Kidney (tissue), 14 donors: ENCODE measurements around the gene ALPL. TPM values are rescaled to one million over a fixed set of nuclear protein-coding genes. Genes with fewer than 3 reads are reported as not detected.

Experiments used
- DNase-seq, 5 donors: peaks; one replicate each; pipeline ENCODE4 v3.0.0-alpha.2; 2013 to 2020
- FAIRE-seq: peaks from 2 replicates; lab custom pipeline; 2012; peaks lifted over from hg19 to GRCh38; lab: Jason Lieb, UNC
- H3K27ac ChIP-seq, 2 donors: one replicate each; pipeline ENCODE4 v1.7.0; 2013; ENCODE audit warnings: low read depth in 2 of 2, low read length in 2 of 2, inconsistent platforms in 1 of 2
- H3K27me3 ChIP-seq: one replicate; pipeline ENCODE4 v1.7.1; 2013; ENCODE audit warnings: low read length, inconsistent platforms; ENCODE audit not compliant: control insufficient read depth, insufficient read depth
- H3K36me3 ChIP-seq, 3 donors: one replicate each; pipeline versions ENCODE4 v1.7.0 to v1.7.1; 2013; ENCODE audit warnings: low read length in 3 of 3, control low read depth in 1 of 3, inconsistent platforms in 1 of 3; ENCODE audit not compliant: insufficient read depth in 3 of 3, control insufficient read depth in 2 of 3
- H3K4me1 ChIP-seq, 3 donors: one replicate each; pipeline versions ENCODE4 v1.7.0 to v1.7.1; 2013; ENCODE audit warnings: low read length in 3 of 3, inconsistent platforms in 1 of 3, low read depth in 1 of 3; ENCODE audit not compliant: control insufficient read depth in 2 of 3, insufficient read depth in 2 of 3
- H3K4me3 ChIP-seq, 3 donors: one replicate each; pipeline versions ENCODE4 v1.7.0 to v1.8.1; 2013; ENCODE audit warnings: low read length in 3 of 3, control low read depth in 1 of 3, inconsistent platforms in 1 of 3
- H3K9ac ChIP-seq, 3 donors: one replicate each; pipeline versions ENCODE4 v1.7.0 to v1.7.1; 2013; ENCODE audit warnings: low read length in 3 of 3, control low read depth in 1 of 3, inconsistent platforms in 1 of 3
- H3K9me3 ChIP-seq, 3 donors: one replicate each; pipeline versions ENCODE4 v1.7.0 to v1.7.1; 2013; ENCODE audit warnings: low read length in 3 of 3, control low read depth in 1 of 3, inconsistent platforms in 1 of 3; ENCODE audit not compliant: control insufficient read depth in 2 of 3, insufficient read depth in 1 of 3
- intact Hi-C: fragments of 100-400 bp; cut with DNase I; formaldehyde crosslinking; loops from one replicate; pipeline ENCODE4 v1.11.1; 2022
- polyA plus RNA-seq: library from polyadenylated mRNA; stranded (reverse); fragments of 350-450 nt; fragmentation: Illumina TruSeq; extraction: RNeasy Lipid Tissue Mini Kit (QIAGEN cat#74804); gene quantifications from one replicate; pipeline ENCODE4 v1.2.3, GENCODE V29; 2014; ENCODE audit warnings: low read depth, low replicate concordance; ENCODE audit not compliant: insufficient read depth
- total RNA-seq: library from RNA; stranded (reverse); fragmentation: NEBNext Ultra II Directional; extraction: Animal tissue kit (Norgen Biotek cat#: 25700); gene quantifications from one replicate; pipeline ENCODE4 v1.2.1, GENCODE V29; 2021
- TF ChIP-seq, protein P1 (sequence below): IDR thresholded peaks from 3 replicates; pipeline ENCODE4 v1.5.1; 2012; ENCODE audit warnings: mild to moderate bottlenecking, moderate library complexity, borderline replicate concordance; ENCODE audit not compliant: insufficient read depth; ENCODE audit errors: extremely low read depth
- donor health status: control.
- donor health status: control.
- donor health status: control.
- donor health status: control.
- donor health status: control.
- donor health status: DM: yes; HTN: yes; CAD: no.
- donor health status: Normal renal cell carcinoma (clear cell type).

Gene ALPL
- total and polyA plus RNA-seq, 2 donors from 2014 or later = 8.4 to 133 TPM

DNA sequence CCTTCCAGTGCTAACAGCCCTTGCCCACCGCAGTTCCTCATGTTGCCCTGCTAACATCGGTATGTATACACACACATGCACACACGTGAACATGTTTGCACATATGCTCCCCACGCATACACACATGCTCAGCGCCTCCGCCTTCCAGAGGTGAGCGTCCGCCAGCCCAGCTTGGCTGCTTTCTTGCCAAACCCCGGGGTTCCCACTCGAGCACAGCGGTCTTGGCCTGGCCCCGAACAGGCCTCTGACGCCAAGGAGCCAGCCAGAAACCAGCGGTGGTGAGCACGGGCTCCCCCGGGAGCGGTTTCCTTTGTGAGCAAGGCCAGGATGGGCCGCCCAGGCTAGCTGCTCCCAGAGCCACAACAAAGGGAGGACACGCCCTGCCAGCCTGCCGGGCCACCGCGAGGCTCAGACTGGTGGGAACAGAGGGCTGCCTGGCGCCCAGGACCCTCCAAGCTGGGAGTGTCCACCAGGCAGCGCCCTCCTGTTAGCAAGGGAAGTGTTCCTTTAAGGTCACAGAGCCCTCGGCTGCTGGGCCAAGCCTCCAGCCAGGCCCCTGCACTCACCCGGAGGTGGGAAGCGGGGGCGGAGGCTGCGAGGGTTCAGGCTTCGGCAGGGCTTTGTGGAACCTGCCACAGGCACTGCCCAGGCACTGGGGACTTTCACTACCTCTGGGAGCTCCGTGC lies 65.4 kb downstream of the ALPL start:
- Histone ChIP-seq H3K27ac (peak overlapping the region; percentile 65 to 86), H3K9me3 (peaks cover 0 to 3% (median 0%) of the 10 kb centered on the region in 3 donors), H3K4me1 (peaks cover 0 to 17% (median 8%) of the 10 kb centered on the region in 3 donors), H3K4me3 (no peak overlapping the region), H3K9ac (no peak overlapping the region), H3K27me3 (no peaks in the 10 kb centered on the region), H3K36me3 (no peaks in the 10 kb centered on the region)
- TF ChIP-seq, protein P1, sequence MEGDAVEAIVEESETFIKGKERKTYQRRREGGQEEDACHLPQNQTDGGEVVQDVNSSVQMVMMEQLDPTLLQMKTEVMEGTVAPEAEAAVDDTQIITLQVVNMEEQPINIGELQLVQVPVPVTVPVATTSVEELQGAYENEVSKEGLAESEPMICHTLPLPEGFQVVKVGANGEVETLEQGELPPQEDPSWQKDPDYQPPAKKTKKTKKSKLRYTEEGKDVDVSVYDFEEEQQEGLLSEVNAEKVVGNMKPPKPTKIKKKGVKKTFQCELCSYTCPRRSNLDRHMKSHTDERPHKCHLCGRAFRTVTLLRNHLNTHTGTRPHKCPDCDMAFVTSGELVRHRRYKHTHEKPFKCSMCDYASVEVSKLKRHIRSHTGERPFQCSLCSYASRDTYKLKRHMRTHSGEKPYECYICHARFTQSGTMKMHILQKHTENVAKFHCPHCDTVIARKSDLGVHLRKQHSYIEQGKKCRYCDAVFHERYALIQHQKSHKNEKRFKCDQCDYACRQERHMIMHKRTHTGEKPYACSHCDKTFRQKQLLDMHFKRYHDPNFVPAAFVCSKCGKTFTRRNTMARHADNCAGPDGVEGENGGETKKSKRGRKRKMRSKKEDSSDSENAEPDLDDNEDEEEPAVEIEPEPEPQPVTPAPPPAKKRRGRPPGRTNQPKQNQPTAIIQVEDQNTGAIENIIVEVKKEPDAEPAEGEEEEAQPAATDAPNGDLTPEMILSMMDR = no peak
- FAIRE-seq (no peak), DNase-seq (peak in 1 of 5 donors; percentile 84)
- intact Hi-C loops = no loop called here

DNA sequence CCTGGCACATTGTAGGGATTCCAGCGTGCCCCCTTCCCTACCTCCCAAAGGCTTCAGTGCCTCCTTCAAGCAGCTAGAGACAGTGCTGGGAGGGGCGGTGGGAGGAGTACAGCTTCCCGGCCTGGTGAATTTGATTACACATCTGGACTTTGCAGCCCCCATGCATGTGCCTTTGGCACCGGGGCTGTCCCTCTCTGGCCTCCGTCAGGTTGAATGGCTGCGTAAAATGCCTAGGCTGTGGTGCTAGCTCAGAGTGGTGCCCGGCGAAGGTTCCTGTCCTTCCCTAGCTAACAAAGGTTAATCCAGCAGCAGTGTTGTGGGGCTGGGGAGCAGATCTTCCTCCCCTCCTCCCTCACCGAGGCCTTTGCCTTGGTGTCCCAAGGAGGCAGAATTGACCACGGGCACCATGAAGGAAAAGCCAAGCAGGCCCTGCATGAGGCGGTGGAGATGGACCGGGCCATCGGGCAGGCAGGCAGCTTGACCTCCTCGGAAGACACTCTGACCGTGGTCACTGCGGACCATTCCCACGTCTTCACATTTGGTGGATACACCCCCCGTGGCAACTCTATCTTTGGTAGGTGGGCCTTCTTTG lies 66.2 kb downstream of the ALPL start:
- FAIRE-seq (no peak), DNase-seq (peak in 1 of 5 donors; percentile 57)
- Histone ChIP-seq H3K36me3 (no peaks in the 10 kb centered on the region), H3K4me3 (no peak overlapping the region), H3K4me1 (peaks cover 0 to 15% (median 8%) of the 10 kb centered on the region in 3 donors), H3K27ac (peak overlapping the region; percentile 65 to 86), H3K9me3 (peaks cover 0 to 3% (median 0%) of the 10 kb centered on the region in 3 donors), H3K9ac (no peak overlapping the region), H3K27me3 (no peaks in the 10 kb centered on the region)
- TF ChIP-seq, protein P1 = no peak
- intact Hi-C loops = no loop called here

DNA sequence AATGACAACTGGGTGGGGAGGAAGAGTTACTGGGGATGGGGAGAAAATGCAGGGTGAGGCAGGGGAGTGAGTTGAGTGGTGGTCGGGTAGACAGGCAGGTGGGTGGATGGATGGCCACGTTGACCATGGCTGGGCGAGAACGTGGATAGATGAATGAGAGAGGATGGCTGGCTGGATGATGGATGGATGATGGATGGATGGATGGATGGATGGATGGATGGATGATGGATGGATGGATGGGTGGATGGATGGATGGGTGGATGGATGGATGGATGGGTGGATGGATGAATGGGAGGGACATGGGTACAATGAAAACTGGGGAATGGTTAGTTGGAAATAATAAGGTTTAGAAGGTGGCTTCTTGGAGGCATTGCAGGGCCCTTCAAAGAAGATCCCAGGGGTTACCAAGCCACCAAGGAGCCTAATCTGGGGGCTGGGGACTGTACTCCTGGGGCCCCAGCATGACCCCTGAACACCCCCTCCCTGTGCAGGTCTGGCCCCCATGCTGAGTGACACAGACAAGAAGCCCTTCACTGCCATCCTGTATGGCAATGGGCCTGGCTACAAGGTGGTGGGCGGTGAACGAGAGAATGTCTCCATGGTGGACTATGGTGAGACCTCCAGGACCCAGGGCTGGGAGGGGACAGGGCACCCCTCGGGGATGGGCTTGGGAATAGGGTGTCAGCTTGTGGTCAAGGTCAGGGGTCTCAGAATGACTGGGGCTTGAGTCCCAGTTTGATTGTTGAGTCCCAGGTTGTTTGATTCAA lies 67.0 kb downstream of the ALPL start:
- H3K4me3 ChIP-seq = no peak overlapping the region
- FAIRE-seq = no peak
- TF ChIP-seq, protein P1 = no peak
- peaks cover 0 to 3% (median 0%) of the 10 kb centered on the region in 3 donors for H3K9me3 ChIP-seq
- H3K9ac ChIP-seq = no peak overlapping the region
- H3K36me3 ChIP-seq = no peaks in the 10 kb centered on the region
- H3K27ac ChIP-seq = no peak overlapping the region
- intact Hi-C loops = no loop called here
- peaks cover 0 to 15% (median 5%) of the 10 kb centered on the region in 3 donors for H3K4me1 ChIP-seq
- DNase-seq = peak in 1 of 5 donors; percentile 27
- H3K27me3 ChIP-seq = no peaks in the 10 kb centered on the region
